Measurements from ENCODE around the gene APC.

GRCh38 chr5:112689155-112689909 lies 48.4 kb upstream of the APC start:
- no peak for TF ChIP-seq CTCF (IDR thresholded peaks at IDR 0.05; ENCODE audit: low read depth, low read length, missing input control)
- no peak for TF ChIP-seq YY1 (IDR thresholded peaks at IDR 0.05)

All from liver (tissue), 2 donors.